NT2/D1 (cell line): ENCODE measurements around the gene INSL4.
A peak's percentile ranks its signal among the peaks of the same experiment; 100 is the strongest.

Source experiments
- DNase-seq: peaks from one replicate; pipeline ENCODE4 v3.0.0-alpha.2; 2011; ENCODE audit warnings: low read depth, low spot score
- H3K27me3 ChIP-seq: 2 replicates; pipeline ENCODE4 v1.6.0; 2011; ENCODE audit warnings: mild to moderate bottlenecking; ENCODE audit not compliant: insufficient read length, insufficient read depth
- H3K36me3 ChIP-seq: 2 replicates; pipeline ENCODE4 v1.6.1; 2011; ENCODE audit warnings: mild to moderate bottlenecking, low read length, mixed read lengths; ENCODE audit not compliant: insufficient read depth, insufficient read length
- H3K4me1 ChIP-seq: 2 replicates; pipeline ENCODE4 v1.5.1; 2011; ENCODE audit not compliant: insufficient read depth, insufficient read length
- H3K4me3 ChIP-seq: 2 replicates; pipeline ENCODE4 v1.5.1; 2011; ENCODE audit warnings: low read depth; ENCODE audit not compliant: insufficient read length
- H3K9ac ChIP-seq: 2 replicates; pipeline ENCODE4 v1.6.0; 2011; ENCODE audit warnings: low read depth; ENCODE audit not compliant: insufficient read length
- H3K9me3 ChIP-seq: 2 replicates; pipeline ENCODE4 v1.5.1; 2011; ENCODE audit warnings: mild to moderate bottlenecking, low read length; ENCODE audit not compliant: insufficient read depth
- SUZ12 ChIP-seq: IDR thresholded peaks from 2 replicates; pipeline ENCODE4 v1.6.1; 2011; ENCODE audit not compliant: insufficient read length, insufficient read depth; ENCODE audit errors: extremely low read depth
- YY1 ChIP-seq: IDR thresholded peaks from 2 replicates; pipeline ENCODE4 v1.6.1; 2011; ENCODE audit not compliant: insufficient read length, insufficient read depth
- ZNF274 ChIP-seq: IDR thresholded peaks from 2 replicates; pipeline ENCODE4 v1.6.1; 2011; ENCODE audit warnings: mild to moderate bottlenecking, low read depth, low read length

Gene INSL4

GRCh38 chr9:5195463-5195862, 35.8 kb upstream of the INSL4 start:
- Histone ChIP-seq H3K4me1 (no peaks in the 10 kb centered on the region), H3K4me3 (no peak overlapping the region), H3K9ac (no peak overlapping the region), H3K36me3 (no peaks in the 10 kb centered on the region), H3K27me3 (no peaks in the 10 kb centered on the region), H3K9me3 (peaks cover 14% of the 10 kb centered on the region)
- DNase-seq, result no peak
- no peak for TF ChIP-seq ZNF274
- no peak for TF ChIP-seq YY1
- no peak for TF ChIP-seq SUZ12

GRCh38 chr9:5205071-5205470, 26.1 kb upstream of the INSL4 start:
- TF ChIP-seq YY1, result no peak
- TF ChIP-seq ZNF274, result no peak
- Histone ChIP-seq H3K4me1 (no peaks in the 10 kb centered on the region), H3K36me3 (no peaks in the 10 kb centered on the region), H3K27me3 (no peaks in the 10 kb centered on the region), H3K9me3 (no peaks in the 10 kb centered on the region), H3K9ac (no peak overlapping the region), H3K4me3 (no peak overlapping the region)
- DNase-seq, result no peak

GRCh38 chr9:5230554-5230953, 665 bp upstream of the INSL4 start:
- no peak overlapping the region for H3K4me3 ChIP-seq
- DNase-seq, result no peak
- H3K27me3 ChIP-seq, result no peaks in the 10 kb centered on the region
- H3K4me1 ChIP-seq, result no peaks in the 10 kb centered on the region
- H3K9ac ChIP-seq, result no peak overlapping the region
- H3K9me3 ChIP-seq, result no peaks in the 10 kb centered on the region
- H3K36me3 ChIP-seq, result no peaks in the 10 kb centered on the region
- TF ChIP-seq YY1 (no peak), SUZ12 (no peak), ZNF274 (no peak)

GRCh38 chr9:5263351-5264218, 32.4 kb downstream of the INSL4 start:
- Histone ChIP-seq H3K9me3 (0 out of 2 replicates have a peak, but pooled peaks cover 6% of the 10 kb centered on the region), H3K4me1 (no peaks in the 10 kb centered on the region), H3K4me3 (no peak overlapping the region), H3K9ac (no peak overlapping the region), H3K27me3 (no peaks in the 10 kb centered on the region), H3K36me3 (no peaks in the 10 kb centered on the region)
- no peak for DNase-seq
- no peak for TF ChIP-seq ZNF274
- TF ChIP-seq SUZ12, result no peak
- TF ChIP-seq YY1, result no peak

- no peak overlapping the region for H3K4me3 ChIP-seq
- no peak for DNase-seq
- TF ChIP-seq YY1, result no peak
- 0 out of 2 replicates have a peak, but pooled peaks cover 6% of the 10 kb centered on the region for H3K9me3 ChIP-seq
- no peak overlapping the region for H3K9ac ChIP-seq
- no peaks in the 10 kb centered on the region for H3K36me3 ChIP-seq
- no peaks in the 10 kb centered on the region for H3K4me1 ChIP-seq
- H3K27me3 ChIP-seq, result no peaks in the 10 kb centered on the region
These were observed 33.0 kb downstream of the INSL4 start for GRCh38 chr9:5264219-5264595.

GRCh38 chr9:5265939-5266338, 34.7 kb downstream of the INSL4 start:
- H3K4me3 ChIP-seq, result no peak overlapping the region
- H3K4me1 ChIP-seq, result no peaks in the 10 kb centered on the region
- H3K27me3 ChIP-seq, result no peaks in the 10 kb centered on the region
- no peak overlapping the region for H3K9ac ChIP-seq
- H3K9me3 ChIP-seq, result no peaks in the 10 kb centered on the region
- DNase-seq, result no peak
- TF ChIP-seq YY1 (no peak), SUZ12 (no peak), ZNF274 (no peak)
- H3K36me3 ChIP-seq, result no peaks in the 10 kb centered on the region

- TF ChIP-seq YY1, result no peak
- TF ChIP-seq ZNF274, result no peak
- no peak for TF ChIP-seq SUZ12
- no peak overlapping the region for H3K4me3 ChIP-seq
- no peaks in the 10 kb centered on the region for H3K36me3 ChIP-seq
- H3K9me3 ChIP-seq, result no peaks in the 10 kb centered on the region
- no peak overlapping the region for H3K9ac ChIP-seq
- peak; percentile 70 for DNase-seq
- no peaks in the 10 kb centered on the region for H3K27me3 ChIP-seq
- H3K4me1 ChIP-seq, result no peaks in the 10 kb centered on the region
These were observed 38.1 kb downstream of the INSL4 start for GRCh38 chr9:5269249-5269715.

GRCh38 chr9:5274770-5275169, 43.6 kb downstream of the INSL4 start:
- Histone ChIP-seq H3K4me1 (no peaks in the 10 kb centered on the region), H3K36me3 (no peaks in the 10 kb centered on the region), H3K27me3 (no peaks in the 10 kb centered on the region), H3K4me3 (no peak overlapping the region), H3K9ac (no peak overlapping the region), H3K9me3 (peaks cover 10% of the 10 kb centered on the region)
- TF ChIP-seq YY1 (no peak), SUZ12 (no peak)
- DNase-seq, result no peak
